ENCODE results near the gene TAF11L5.
"Not testable (repeated sequence)": the region's sequence is repeated elsewhere in the genome, so short reads cannot be mapped to it uniquely, and the experiment has no call there.

The TAF11L5 gene

GRCh38 chr5:17524935-17525334 lies at the start of gene TAF11L5:
Gene TAF11L5 (plus strand): TSS chr5:17525235.
- H3K4me3 ChIP-seq (ENCODE audit: low read depth, low read length); DNase-seq (ENCODE audit: low read depth): not testable (repeated sequence)

GRCh38 chr5:17477043-17477442 lies 48.0 kb upstream of the TAF11L5 start:
- TF ChIP-seq, protein P1, sequence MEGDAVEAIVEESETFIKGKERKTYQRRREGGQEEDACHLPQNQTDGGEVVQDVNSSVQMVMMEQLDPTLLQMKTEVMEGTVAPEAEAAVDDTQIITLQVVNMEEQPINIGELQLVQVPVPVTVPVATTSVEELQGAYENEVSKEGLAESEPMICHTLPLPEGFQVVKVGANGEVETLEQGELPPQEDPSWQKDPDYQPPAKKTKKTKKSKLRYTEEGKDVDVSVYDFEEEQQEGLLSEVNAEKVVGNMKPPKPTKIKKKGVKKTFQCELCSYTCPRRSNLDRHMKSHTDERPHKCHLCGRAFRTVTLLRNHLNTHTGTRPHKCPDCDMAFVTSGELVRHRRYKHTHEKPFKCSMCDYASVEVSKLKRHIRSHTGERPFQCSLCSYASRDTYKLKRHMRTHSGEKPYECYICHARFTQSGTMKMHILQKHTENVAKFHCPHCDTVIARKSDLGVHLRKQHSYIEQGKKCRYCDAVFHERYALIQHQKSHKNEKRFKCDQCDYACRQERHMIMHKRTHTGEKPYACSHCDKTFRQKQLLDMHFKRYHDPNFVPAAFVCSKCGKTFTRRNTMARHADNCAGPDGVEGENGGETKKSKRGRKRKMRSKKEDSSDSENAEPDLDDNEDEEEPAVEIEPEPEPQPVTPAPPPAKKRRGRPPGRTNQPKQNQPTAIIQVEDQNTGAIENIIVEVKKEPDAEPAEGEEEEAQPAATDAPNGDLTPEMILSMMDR (conservative IDR thresholded peaks at IDR 0.05; ENCODE audit: low read depth, low read length), result no peak
- H3K4me3 ChIP-seq (ENCODE audit: low read depth, low read length), result no peak overlapping the region
- no peak for DNase-seq (ENCODE audit: low read depth)

DNA sequence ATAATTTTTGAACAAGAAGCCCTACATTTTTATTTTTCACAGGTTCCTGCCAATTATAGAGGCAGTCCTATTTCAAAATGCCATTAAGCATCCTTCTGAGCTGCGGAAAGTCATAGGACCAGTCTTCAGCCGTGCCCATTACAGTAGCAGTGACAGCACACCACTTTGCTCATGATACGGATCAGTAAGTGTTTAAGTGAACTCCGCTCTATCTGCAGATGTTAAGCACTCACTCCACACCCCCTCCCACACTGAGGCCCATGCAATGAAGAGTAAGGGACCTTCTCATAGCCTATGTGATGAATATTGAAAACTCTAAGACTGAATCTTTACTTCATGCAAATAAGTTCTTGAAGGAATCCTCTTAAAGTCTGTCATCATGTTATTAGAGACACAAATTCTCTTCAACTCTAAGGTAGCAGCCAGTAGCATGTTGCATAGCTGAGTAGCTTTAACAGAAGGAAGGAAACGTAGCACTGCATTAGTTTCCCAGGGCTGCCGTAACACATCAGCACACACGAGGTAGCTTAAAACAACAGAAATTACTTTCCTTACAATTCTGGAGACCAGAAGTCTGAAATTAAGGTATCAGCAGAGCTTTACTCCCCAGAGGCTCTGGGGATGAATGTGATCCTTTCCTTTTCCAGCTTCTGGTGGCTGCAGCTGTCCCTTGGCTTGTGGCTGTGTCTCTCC lies 47.3 kb upstream of the TAF11L5 start:
- H3K4me3 ChIP-seq (ENCODE audit: low read depth, low read length), result no peak overlapping the region
- TF ChIP-seq, protein P1 (conservative IDR thresholded peaks at IDR 0.05; ENCODE audit: low read depth, low read length), result no peak
- DNase-seq (ENCODE audit: low read depth), result no peak

- DNase-seq (ENCODE audit: low read depth), result no peak
- H3K4me3 ChIP-seq (ENCODE audit: low read depth, low read length), result no peak overlapping the region
- TF ChIP-seq, protein P1 (conservative IDR thresholded peaks at IDR 0.05; ENCODE audit: low read depth, low read length), result no peak
Observed at GRCh38 chr5:17481378-17481777, 43.7 kb upstream of the TAF11L5 start.

DNA sequence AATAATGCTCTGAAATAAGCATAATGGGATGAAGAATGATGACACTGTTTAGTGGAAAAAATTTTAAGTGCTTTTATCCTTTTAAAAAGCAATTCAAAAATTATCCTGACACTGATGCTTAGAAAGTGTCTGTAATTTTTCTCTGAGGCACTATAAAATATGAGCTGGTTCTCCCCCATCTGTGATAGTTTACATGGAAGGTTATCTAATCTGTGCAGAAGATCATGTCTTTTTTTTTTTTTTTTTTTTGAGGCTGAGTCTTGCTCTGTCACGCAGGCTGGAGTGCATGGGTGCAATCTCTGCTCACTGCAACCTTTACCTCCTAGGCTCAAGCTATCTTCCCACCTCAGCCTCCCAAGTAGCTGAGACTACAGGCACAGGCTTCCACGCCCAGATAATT lies 42.2 kb upstream of the TAF11L5 start:
- no peak for DNase-seq (ENCODE audit: low read depth)
- H3K4me3 ChIP-seq (ENCODE audit: low read depth, low read length), result no peak overlapping the region
- TF ChIP-seq, protein P1 (conservative IDR thresholded peaks at IDR 0.05; ENCODE audit: low read depth, low read length), result no peak

DNA sequence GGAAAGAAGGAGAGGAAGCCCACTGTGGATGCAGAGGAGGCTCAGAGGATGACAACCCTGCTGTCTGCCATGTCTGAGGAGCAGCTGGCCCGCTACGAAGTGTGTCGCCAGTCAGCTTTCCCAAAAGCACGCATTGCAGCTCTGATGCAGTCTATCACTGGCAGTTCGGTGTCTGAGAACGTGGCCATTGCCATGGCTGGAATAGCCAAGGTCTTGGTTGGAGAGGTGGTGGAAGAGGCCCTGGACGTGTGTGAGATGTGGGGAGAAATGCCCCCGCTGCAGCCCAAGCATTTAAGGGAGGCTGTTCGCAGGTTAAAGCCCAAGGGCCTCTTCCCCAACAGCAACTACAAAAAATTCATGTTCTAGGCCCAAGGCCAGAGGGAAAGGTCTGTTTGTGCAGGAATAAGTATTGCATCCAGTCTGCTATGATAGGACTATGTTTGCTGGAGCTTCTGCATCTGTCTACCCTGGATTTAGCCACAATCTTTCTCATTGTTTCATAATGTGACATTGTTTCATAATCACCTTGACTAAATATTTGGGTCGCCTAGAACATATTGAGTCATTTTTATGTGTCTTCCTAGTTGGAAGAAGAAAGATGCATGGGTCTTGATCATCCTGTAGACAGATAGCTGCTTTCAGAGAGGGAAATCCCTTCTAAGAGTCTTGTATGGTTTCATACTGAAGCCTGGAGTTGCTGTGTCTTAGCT lies 38.4 kb upstream of the TAF11L5 start:
- DNase-seq (ENCODE audit: low read depth); H3K4me3 ChIP-seq (ENCODE audit: low read depth, low read length): not testable (repeated sequence)

DNA sequence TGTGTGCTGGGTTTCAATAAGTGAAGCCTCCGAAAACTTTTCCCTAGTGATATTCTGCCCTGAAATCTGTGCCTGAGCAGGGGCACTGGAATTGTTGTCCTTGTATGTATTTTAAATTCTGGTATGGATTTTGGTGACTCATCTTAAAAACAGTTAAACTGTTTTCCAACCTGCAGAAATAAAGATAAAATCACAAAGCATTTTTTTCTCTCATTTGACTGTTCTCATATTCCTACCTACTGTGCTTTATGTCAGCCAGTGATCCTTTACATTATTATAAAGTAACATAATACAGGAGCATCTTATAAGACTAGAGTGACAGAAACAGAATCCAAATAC lies 37.9 kb upstream of the TAF11L5 start:
- TF ChIP-seq, protein P1 (conservative IDR thresholded peaks at IDR 0.05; ENCODE audit: low read depth, low read length), result no peak
- H3K4me3 ChIP-seq (ENCODE audit: low read depth, low read length), result no peak overlapping the region
- no peak for DNase-seq (ENCODE audit: low read depth)

GRCh38 chr5:17491257-17491656 lies 33.8 kb upstream of the TAF11L5 start:
- not testable (repeated sequence) for H3K4me3 ChIP-seq (ENCODE audit: low read depth, low read length); DNase-seq (ENCODE audit: low read depth)
